ENCODE results near the gene SAT2. TPM values are rescaled to one million over a fixed set of nuclear protein-coding genes. Genes with fewer than 3 reads are reported as not detected.
A peak's percentile ranks its signal among the peaks of the same experiment; 100 is the strongest.
"Not testable (repeated sequence)": the region's sequence is repeated elsewhere in the genome, so short reads cannot be mapped to it uniquely, and the experiment has no call there.

Gene SAT2
- polyA plus RNA-seq, 2 donors = 54.0 to 61.2 TPM

GRCh38 chr17:7652388-7653356 lies 25.1 kb upstream of the SAT2 start:
- H3K36me3 ChIP-seq (ENCODE audit: control insufficient read depth in 2 of 2, insufficient read depth in 2 of 2, low read length in 1 of 2) = no peaks in the 10 kb centered on the region
- H3K4me1 ChIP-seq (ENCODE audit: control insufficient read depth in 2 of 2, insufficient read depth in 2 of 2, low read length in 1 of 2) = peaks cover 0 to 6% of the 10 kb centered on the region in 2 donors
- no peaks in the 10 kb centered on the region for H3K9me3 ChIP-seq (ENCODE audit: control insufficient read depth in 2 of 2, insufficient read depth in 1 of 2, low read depth in 1 of 2, low read length in 1 of 2)
- H3K27ac ChIP-seq (ENCODE audit: low read depth in 2 of 2, low read length in 1 of 2) = no peak overlapping the region
- 66% methylated on average over 12 of the region's 12 CpGs for WGBS, 2 donors
- H3K27me3 ChIP-seq (ENCODE audit: control insufficient read depth in 1 of 2, insufficient read depth in 2 of 2, low read length in 2 of 2) = peaks cover 0 to 5% of the 10 kb centered on the region in 2 donors
- H3K4me3 ChIP-seq (ENCODE audit: low read depth in 1 of 2, low read length in 2 of 2) = no peak overlapping the region

DNA sequence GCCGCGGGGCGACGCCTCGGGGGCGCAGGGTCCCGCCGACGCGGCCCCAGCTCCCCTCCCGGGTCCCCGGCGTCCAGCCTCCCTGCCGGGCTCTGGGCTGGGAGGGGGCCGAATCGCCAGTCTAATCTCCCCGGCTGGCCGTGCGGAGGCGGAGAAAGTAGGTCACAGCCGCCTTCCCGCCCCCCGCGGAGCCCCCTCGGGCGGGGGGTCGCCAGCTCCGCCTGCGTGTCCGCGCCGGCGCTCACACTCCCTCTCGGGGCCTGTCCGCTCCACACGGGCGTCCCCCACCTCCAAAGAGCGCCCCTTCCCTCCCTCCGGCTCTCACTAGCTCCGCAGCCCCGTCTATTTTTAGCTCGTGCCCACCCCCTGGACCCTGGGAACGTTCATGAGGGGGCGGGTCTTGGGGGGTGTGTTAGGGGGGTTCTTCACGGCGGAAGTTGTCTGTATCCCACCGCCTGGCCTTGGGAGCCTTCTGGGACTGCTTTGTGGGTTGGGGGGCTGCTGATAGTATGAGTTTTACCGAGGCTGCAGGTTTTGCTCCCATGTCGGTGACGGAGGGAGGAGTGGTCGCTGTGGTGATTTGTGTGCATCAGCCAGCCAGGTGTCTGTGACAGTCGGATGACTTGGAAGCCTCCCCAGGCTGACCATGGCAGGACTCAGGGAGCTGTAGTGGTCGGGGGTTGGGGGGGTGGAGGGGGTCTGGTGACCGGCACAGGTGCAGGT lies 24.2 kb upstream of the SAT2 start:
- Histone ChIP-seq H3K4me3 (ENCODE audit: low read depth in 1 of 2, low read length in 2 of 2) (peak overlapping the region; percentile 33 to 48), H3K27ac (ENCODE audit: low read depth in 2 of 2, low read length in 1 of 2) (peak overlapping the region in 1 of 2 donors; percentile 0), H3K27me3 (ENCODE audit: control insufficient read depth in 1 of 2, insufficient read depth in 2 of 2, low read length in 2 of 2) (peaks cover 0 to 5% of the 10 kb centered on the region in 2 donors), H3K9me3 (ENCODE audit: control insufficient read depth in 2 of 2, insufficient read depth in 1 of 2, low read depth in 1 of 2, low read length in 1 of 2) (no peaks in the 10 kb centered on the region), H3K36me3 (ENCODE audit: control insufficient read depth in 2 of 2, insufficient read depth in 2 of 2, low read length in 1 of 2) (no peaks in the 10 kb centered on the region), H3K4me1 (ENCODE audit: control insufficient read depth in 2 of 2, insufficient read depth in 2 of 2, low read length in 1 of 2) (peaks cover 0 to 6% of the 10 kb centered on the region in 2 donors)
- WGBS, 2 donors = 5 to 8% methylated on average over 43 to 54 of the region's 54 CpGs

GRCh38 chr17:7651097-7651664 lies 23.6 kb upstream of the SAT2 start:
- H3K27ac ChIP-seq (ENCODE audit: low read depth in 2 of 2, low read length in 1 of 2) = peak overlapping the region in 1 of 2 donors; percentile 0

GRCh38 chr17:7650509-7651096 lies 23.0 kb upstream of the SAT2 start, which contains the start of gene ATP1B2:
Gene ATP1B2 (plus strand): TSS chr17:7650926. CDS start chr17:7651519, 593 bp downstream.
- Histone ChIP-seq H3K9me3 (ENCODE audit: control insufficient read depth in 2 of 2, insufficient read depth in 1 of 2, low read depth in 1 of 2, low read length in 1 of 2) (no peaks in the 10 kb centered on the region), H3K36me3 (ENCODE audit: control insufficient read depth in 2 of 2, insufficient read depth in 2 of 2, low read length in 1 of 2) (no peaks in the 10 kb centered on the region), H3K4me1 (ENCODE audit: control insufficient read depth in 2 of 2, insufficient read depth in 2 of 2, low read length in 1 of 2) (peaks cover 0 to 6% of the 10 kb centered on the region in 2 donors), H3K4me3 (ENCODE audit: low read depth in 1 of 2, low read length in 2 of 2) (peak within 1 kb of the TSS; percentile 33 to 48), H3K27ac (ENCODE audit: low read depth in 2 of 2, low read length in 1 of 2) (peak within 1 kb of the TSS in 1 of 2 donors; percentile 0), H3K27me3 (ENCODE audit: control insufficient read depth in 1 of 2, insufficient read depth in 2 of 2, low read length in 2 of 2) (peaks cover 0 to 5% of the 10 kb centered on the region in 2 donors)
- WGBS, 2 donors = 1% methylated on average over 25 to 34 of the region's 34 CpGs

More at GRCh38 chr17:7651097-7651664, 23.6 kb upstream of the SAT2 start:
- H3K9me3 ChIP-seq (ENCODE audit: control insufficient read depth in 2 of 2, insufficient read depth in 1 of 2, low read depth in 1 of 2, low read length in 1 of 2) = no peaks in the 10 kb centered on the region
- H3K4me1 ChIP-seq (ENCODE audit: control insufficient read depth in 2 of 2, insufficient read depth in 2 of 2, low read length in 1 of 2) = peaks cover 0 to 6% of the 10 kb centered on the region in 2 donors
- H3K4me3 ChIP-seq (ENCODE audit: low read depth in 1 of 2, low read length in 2 of 2) = peak overlapping the region; percentile 33 to 48
- 1% methylated on average over 41 to 45 of the region's 45 CpGs for WGBS, 2 donors
- no peaks in the 10 kb centered on the region for H3K36me3 ChIP-seq (ENCODE audit: control insufficient read depth in 2 of 2, insufficient read depth in 2 of 2, low read length in 1 of 2)
- H3K27me3 ChIP-seq (ENCODE audit: control insufficient read depth in 1 of 2, insufficient read depth in 2 of 2, low read length in 2 of 2) = peaks cover 0 to 5% of the 10 kb centered on the region in 2 donors

GRCh38 chr17:7647018-7647417 lies 19.4 kb upstream of the SAT2 start:
- WGBS, 2 donors = 73 to 78% methylated on average over 4 of the region's 4 CpGs
- no peaks in the 10 kb centered on the region for H3K36me3 ChIP-seq (ENCODE audit: control insufficient read depth in 2 of 2, insufficient read depth in 2 of 2, low read length in 1 of 2)
- H3K9me3 ChIP-seq (ENCODE audit: control insufficient read depth in 2 of 2, insufficient read depth in 1 of 2, low read depth in 1 of 2, low read length in 1 of 2) = no peaks in the 10 kb centered on the region
- H3K4me1 ChIP-seq (ENCODE audit: control insufficient read depth in 2 of 2, insufficient read depth in 2 of 2, low read length in 1 of 2) = peaks cover 0 to 6% of the 10 kb centered on the region in 2 donors
- no peak overlapping the region for H3K27ac ChIP-seq (ENCODE audit: low read depth in 2 of 2, low read length in 1 of 2)
- H3K4me3 ChIP-seq (ENCODE audit: low read depth in 1 of 2, low read length in 2 of 2) = no peak overlapping the region
- peaks cover 0 to 5% of the 10 kb centered on the region in 2 donors for H3K27me3 ChIP-seq (ENCODE audit: control insufficient read depth in 1 of 2, insufficient read depth in 2 of 2, low read length in 2 of 2)

DNA sequence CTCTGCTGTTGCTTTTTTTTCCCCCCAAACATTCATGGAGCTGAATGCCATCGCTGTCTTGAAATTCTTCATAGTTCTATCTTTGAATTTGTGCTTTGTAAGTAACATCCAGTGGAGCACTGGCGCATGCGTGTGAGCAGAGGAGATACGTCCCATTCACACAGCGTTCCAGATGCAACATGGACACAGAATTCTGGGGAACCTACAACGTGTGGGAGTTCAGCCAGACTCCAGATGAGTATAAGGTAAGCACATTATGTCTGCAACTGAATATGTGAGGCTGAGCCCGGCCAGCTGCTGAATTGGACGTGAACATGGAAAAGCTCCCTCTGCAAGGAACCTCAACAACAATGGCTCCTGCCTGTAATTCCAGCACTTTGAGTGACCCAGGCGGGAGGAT lies 18.8 kb upstream of the SAT2 start:
- Histone ChIP-seq H3K9me3 (ENCODE audit: control insufficient read depth in 2 of 2, insufficient read depth in 1 of 2, low read depth in 1 of 2, low read length in 1 of 2) (no peaks in the 10 kb centered on the region), H3K27me3 (ENCODE audit: control insufficient read depth in 1 of 2, insufficient read depth in 2 of 2, low read length in 2 of 2) (peaks cover 0 to 4% of the 10 kb centered on the region in 2 donors), H3K36me3 (ENCODE audit: control insufficient read depth in 2 of 2, insufficient read depth in 2 of 2, low read length in 1 of 2) (no peaks in the 10 kb centered on the region), H3K4me3 (ENCODE audit: low read depth in 1 of 2, low read length in 2 of 2) (no peak overlapping the region), H3K27ac (ENCODE audit: low read depth in 2 of 2, low read length in 1 of 2) (no peak overlapping the region), H3K4me1 (ENCODE audit: control insufficient read depth in 2 of 2, insufficient read depth in 2 of 2, low read length in 1 of 2) (peaks cover 0 to 4% of the 10 kb centered on the region in 2 donors)
- WGBS, 2 donors = 62 to 70% methylated on average over 9 of the region's 9 CpGs

DNA sequence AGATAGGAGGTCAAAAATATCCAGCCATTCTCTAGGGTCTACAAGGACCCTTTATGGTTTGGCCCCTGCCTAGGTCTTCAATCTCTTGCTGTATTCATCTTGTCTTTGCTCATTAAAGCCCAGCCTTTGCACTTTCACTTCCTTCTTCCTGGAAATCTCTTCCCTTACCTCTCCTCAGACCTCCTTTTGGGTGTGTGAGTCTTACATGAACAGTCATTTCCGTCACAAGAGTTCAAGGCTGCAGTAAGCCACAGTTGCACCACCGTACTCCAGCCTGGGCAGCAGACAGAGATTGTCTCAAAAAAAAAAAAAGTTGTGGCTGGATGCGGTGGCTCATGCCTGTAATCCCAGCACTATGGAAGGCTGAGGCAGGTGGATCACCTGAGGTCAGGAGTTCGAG lies 17.2 kb upstream of the SAT2 start:
- whole genome bisulfite sequencing, 2 donors = 85 to 90% methylated on average over 4 of the region's 4 CpGs
- Histone ChIP-seq H3K9me3 (ENCODE audit: control insufficient read depth in 2 of 2, insufficient read depth in 1 of 2, low read depth in 1 of 2, low read length in 1 of 2) (no peaks in the 10 kb centered on the region), H3K36me3 (ENCODE audit: control insufficient read depth in 2 of 2, insufficient read depth in 2 of 2, low read length in 1 of 2) (no peaks in the 10 kb centered on the region), H3K4me3 (ENCODE audit: low read depth in 1 of 2, low read length in 2 of 2) (no peak overlapping the region), H3K4me1 (ENCODE audit: control insufficient read depth in 2 of 2, insufficient read depth in 2 of 2, low read length in 1 of 2) (no peaks in the 10 kb centered on the region), H3K27me3 (ENCODE audit: control insufficient read depth in 1 of 2, insufficient read depth in 2 of 2, low read length in 2 of 2) (no peaks in the 10 kb centered on the region), H3K27ac (ENCODE audit: low read depth in 2 of 2, low read length in 1 of 2) (no peak overlapping the region)

GRCh38 chr17:7641635-7642034 lies 14.0 kb upstream of the SAT2 start:
- not testable (repeated sequence) for H3K4me1 ChIP-seq (ENCODE audit: control insufficient read depth in 2 of 2, insufficient read depth in 2 of 2, low read length in 1 of 2); H3K27me3 ChIP-seq (ENCODE audit: control insufficient read depth in 1 of 2, insufficient read depth in 2 of 2, low read length in 2 of 2); H3K4me3 ChIP-seq (ENCODE audit: low read depth in 1 of 2, low read length in 2 of 2); H3K27ac ChIP-seq (ENCODE audit: low read depth in 2 of 2, low read length in 1 of 2); H3K36me3 ChIP-seq (ENCODE audit: control insufficient read depth in 2 of 2, insufficient read depth in 2 of 2, low read length in 1 of 2); H3K9me3 ChIP-seq (ENCODE audit: control insufficient read depth in 2 of 2, insufficient read depth in 1 of 2, low read depth in 1 of 2, low read length in 1 of 2)
- WGBS, 2 donors = 65% methylated on average over 7 of the region's 7 CpGs

GRCh38 chr17:7640783-7641182 lies 13.2 kb upstream of the SAT2 start:
- 94 to 95% methylated on average over 26 of the region's 26 CpGs for WGBS, 2 donors
- H3K4me1 ChIP-seq (ENCODE audit: control insufficient read depth in 2 of 2, insufficient read depth in 2 of 2, low read length in 1 of 2) = no peaks in the 10 kb centered on the region
- no peaks in the 10 kb centered on the region for H3K36me3 ChIP-seq (ENCODE audit: control insufficient read depth in 2 of 2, insufficient read depth in 2 of 2, low read length in 1 of 2)
- no peak overlapping the region for H3K27ac ChIP-seq (ENCODE audit: low read depth in 2 of 2, low read length in 1 of 2)
- H3K4me3 ChIP-seq (ENCODE audit: low read depth in 1 of 2, low read length in 2 of 2) = no peak overlapping the region
- H3K27me3 ChIP-seq (ENCODE audit: control insufficient read depth in 1 of 2, insufficient read depth in 2 of 2, low read length in 2 of 2) = no peaks in the 10 kb centered on the region
- H3K9me3 ChIP-seq (ENCODE audit: control insufficient read depth in 2 of 2, insufficient read depth in 1 of 2, low read depth in 1 of 2, low read length in 1 of 2) = no peaks in the 10 kb centered on the region

Data from esophagus (tissue), 2 donors.